22Rv1 (cell line): ENCODE data around the gene MAD2L2.

Experiments
- CTCF ChIP-seq: fragments of 450-650 bp; IDR thresholded peaks from 2 replicates; pipeline ENCODE4 v1.5.1; 2017; ENCODE audit warnings: mild to moderate bottlenecking
- ZFX ChIP-seq: fragments of 450-650 bp; IDR thresholded peaks from 2 replicates; pipeline ENCODE4 v1.6.1; 2017; ENCODE audit warnings: antibody characterized with exemption, borderline replicate concordance

- TF ChIP-seq CTCF = no peak
- no peak for TF ChIP-seq ZFX
Observed at GRCh38 chr1:11704194-11704529, 23.2 kb upstream of the MAD2L2 start.
